ENCODE measurements around the gene FIBIN. TPM values are rescaled to one million over a fixed set of nuclear protein-coding genes. Genes with fewer than 3 reads are reported as not detected.

FIBIN gene
- polyA plus RNA-seq, 1 donor from 2014 or later = not detected

DNA sequence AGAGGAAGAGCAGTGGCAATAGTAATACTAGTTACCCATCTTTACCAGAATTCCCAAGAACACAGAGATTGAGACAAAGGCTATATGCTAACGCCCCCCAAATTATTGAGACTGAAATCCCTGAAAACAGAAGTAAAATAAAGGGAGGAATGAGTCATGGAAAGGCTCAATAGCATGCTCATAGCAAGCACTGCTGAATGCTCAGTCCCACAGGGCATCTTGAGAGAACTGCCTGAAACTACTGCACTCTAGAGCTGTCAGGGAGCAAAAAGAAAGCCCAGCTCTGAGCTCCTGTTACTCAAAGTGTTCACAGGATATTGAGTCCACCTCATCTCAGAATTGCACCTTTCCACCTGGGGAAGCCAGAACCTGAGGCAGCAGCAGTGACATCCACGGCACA is 44.1 kb upstream of the FIBIN start:
- H3F3A ChIP-seq (ENCODE audit: insufficient read depth, low read length, poor library complexity, severe bottlenecking) = no peaks in the 10 kb centered on the region
- no peak overlapping the region for H3K9ac ChIP-seq (ENCODE audit: low read length)
- H3K79me2 ChIP-seq (replicated peaks; ENCODE audit: insufficient read depth, low read length) = no peaks in the 10 kb centered on the region
- H3K27ac ChIP-seq (ENCODE audit: low read length) = no peak overlapping the region
- H3K9me2 ChIP-seq (ENCODE audit: insufficient read depth, low read length) = no peaks in the 10 kb centered on the region
- H3K27me3 ChIP-seq (ENCODE audit: insufficient read depth, low read depth, low read length) = peaks cover 7% of the 10 kb centered on the region
- H2AFZ ChIP-seq (ENCODE audit: low read depth, low read length) = no peak overlapping the region
- H4K20me1 ChIP-seq (ENCODE audit: insufficient read depth) = no peaks in the 10 kb centered on the region
- H3K9me3 ChIP-seq (ENCODE audit: low read length) = no peaks in the 10 kb centered on the region
- TF ChIP-seq POLR2AphosphoS5 (IDR thresholded peaks at IDR 0.05) (no peak), TAF1 (IDR thresholded peaks at IDR 0.05; ENCODE audit: low read depth) (no peak), MXI1 (conservative IDR thresholded peaks at IDR 0.05; ENCODE audit: poor library complexity, severe bottlenecking) (no peak), EP300 (conservative IDR thresholded peaks at IDR 0.05; ENCODE audit: poor library complexity, severe bottlenecking) (no peak)
- no peak overlapping the region for H3K4me3 ChIP-seq (ENCODE audit: low read length)
- no peaks in the 10 kb centered on the region for H3K36me3 ChIP-seq (ENCODE audit: insufficient read depth, low read length)
- H3K4me2 ChIP-seq (ENCODE audit: low read length) = no peak overlapping the region

DNA sequence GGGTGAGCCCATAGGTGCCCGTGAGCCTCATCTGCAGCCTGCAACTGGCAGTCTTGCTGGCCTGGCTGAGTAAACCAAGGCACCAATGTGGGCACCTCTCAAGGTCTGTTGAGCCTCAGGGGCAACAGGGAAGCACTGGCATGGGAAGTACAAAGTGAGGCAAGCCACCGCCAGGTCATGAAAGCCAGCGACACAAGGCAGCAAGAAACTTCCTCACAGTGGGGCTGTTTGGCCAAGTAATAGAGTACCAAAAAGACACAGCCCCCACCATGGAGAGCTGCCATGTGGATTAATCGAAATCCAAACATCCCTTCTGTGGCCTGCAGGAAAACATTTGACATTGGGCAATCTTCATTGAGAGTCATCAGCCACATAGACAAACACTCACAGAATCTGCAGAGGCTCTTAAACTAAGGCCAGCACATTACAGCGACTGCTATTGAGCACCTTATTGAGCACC is 43.6 kb upstream of the FIBIN start:
- no peak overlapping the region for H3K9ac ChIP-seq (ENCODE audit: low read length)
- no peak overlapping the region for H3K4me2 ChIP-seq (ENCODE audit: low read length)
- H3K4me3 ChIP-seq (ENCODE audit: low read length) = no peak overlapping the region
- TF ChIP-seq, protein P1, sequence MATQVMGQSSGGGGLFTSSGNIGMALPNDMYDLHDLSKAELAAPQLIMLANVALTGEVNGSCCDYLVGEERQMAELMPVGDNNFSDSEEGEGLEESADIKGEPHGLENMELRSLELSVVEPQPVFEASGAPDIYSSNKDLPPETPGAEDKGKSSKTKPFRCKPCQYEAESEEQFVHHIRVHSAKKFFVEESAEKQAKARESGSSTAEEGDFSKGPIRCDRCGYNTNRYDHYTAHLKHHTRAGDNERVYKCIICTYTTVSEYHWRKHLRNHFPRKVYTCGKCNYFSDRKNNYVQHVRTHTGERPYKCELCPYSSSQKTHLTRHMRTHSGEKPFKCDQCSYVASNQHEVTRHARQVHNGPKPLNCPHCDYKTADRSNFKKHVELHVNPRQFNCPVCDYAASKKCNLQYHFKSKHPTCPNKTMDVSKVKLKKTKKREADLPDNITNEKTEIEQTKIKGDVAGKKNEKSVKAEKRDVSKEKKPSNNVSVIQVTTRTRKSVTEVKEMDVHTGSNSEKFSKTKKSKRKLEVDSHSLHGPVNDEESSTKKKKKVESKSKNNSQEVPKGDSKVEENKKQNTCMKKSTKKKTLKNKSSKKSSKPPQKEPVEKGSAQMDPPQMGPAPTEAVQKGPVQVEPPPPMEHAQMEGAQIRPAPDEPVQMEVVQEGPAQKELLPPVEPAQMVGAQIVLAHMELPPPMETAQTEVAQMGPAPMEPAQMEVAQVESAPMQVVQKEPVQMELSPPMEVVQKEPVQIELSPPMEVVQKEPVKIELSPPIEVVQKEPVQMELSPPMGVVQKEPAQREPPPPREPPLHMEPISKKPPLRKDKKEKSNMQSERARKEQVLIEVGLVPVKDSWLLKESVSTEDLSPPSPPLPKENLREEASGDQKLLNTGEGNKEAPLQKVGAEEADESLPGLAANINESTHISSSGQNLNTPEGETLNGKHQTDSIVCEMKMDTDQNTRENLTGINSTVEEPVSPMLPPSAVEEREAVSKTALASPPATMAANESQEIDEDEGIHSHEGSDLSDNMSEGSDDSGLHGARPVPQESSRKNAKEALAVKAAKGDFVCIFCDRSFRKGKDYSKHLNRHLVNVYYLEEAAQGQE (IDR thresholded peaks at IDR 0.05; ENCODE audit: borderline replicate concordance) = no peak
- TF ChIP-seq, protein P2, sequence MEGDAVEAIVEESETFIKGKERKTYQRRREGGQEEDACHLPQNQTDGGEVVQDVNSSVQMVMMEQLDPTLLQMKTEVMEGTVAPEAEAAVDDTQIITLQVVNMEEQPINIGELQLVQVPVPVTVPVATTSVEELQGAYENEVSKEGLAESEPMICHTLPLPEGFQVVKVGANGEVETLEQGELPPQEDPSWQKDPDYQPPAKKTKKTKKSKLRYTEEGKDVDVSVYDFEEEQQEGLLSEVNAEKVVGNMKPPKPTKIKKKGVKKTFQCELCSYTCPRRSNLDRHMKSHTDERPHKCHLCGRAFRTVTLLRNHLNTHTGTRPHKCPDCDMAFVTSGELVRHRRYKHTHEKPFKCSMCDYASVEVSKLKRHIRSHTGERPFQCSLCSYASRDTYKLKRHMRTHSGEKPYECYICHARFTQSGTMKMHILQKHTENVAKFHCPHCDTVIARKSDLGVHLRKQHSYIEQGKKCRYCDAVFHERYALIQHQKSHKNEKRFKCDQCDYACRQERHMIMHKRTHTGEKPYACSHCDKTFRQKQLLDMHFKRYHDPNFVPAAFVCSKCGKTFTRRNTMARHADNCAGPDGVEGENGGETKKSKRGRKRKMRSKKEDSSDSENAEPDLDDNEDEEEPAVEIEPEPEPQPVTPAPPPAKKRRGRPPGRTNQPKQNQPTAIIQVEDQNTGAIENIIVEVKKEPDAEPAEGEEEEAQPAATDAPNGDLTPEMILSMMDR (IDR thresholded peaks at IDR 0.05; ENCODE audit: poor library complexity, severe bottlenecking) = no peak
- no peak for TF ChIP-seq MXI1 (conservative IDR thresholded peaks at IDR 0.05; ENCODE audit: poor library complexity, severe bottlenecking)
- no peak for TF ChIP-seq RAD21 (conservative IDR thresholded peaks at IDR 0.05)
- no peak for TF ChIP-seq TAF1 (IDR thresholded peaks at IDR 0.05; ENCODE audit: low read depth)
- no peak for TF ChIP-seq EP300 (conservative IDR thresholded peaks at IDR 0.05; ENCODE audit: poor library complexity, severe bottlenecking)
- no peak for TF ChIP-seq EZH2 (IDR thresholded peaks at IDR 0.05; ENCODE audit: borderline replicate concordance, insufficient read depth, low read length, poor library complexity, severe bottlenecking)
- TF ChIP-seq SMC3 (conservative IDR thresholded peaks at IDR 0.05; ENCODE audit: poor library complexity) = no peak
- no peak for TF ChIP-seq POLR2AphosphoS5 (IDR thresholded peaks at IDR 0.05)
- H4K20me1 ChIP-seq (ENCODE audit: insufficient read depth) = no peaks in the 10 kb centered on the region
- no peaks in the 10 kb centered on the region for H3K36me3 ChIP-seq (ENCODE audit: insufficient read depth, low read length)
- no peaks in the 10 kb centered on the region for H3K9me3 ChIP-seq (ENCODE audit: low read length)
- H3F3A ChIP-seq (ENCODE audit: insufficient read depth, low read length, poor library complexity, severe bottlenecking) = no peaks in the 10 kb centered on the region
- no peak overlapping the region for H2AFZ ChIP-seq (ENCODE audit: low read depth, low read length)
- H3K27ac ChIP-seq (ENCODE audit: low read length) = no peak overlapping the region
- H3K79me2 ChIP-seq (replicated peaks; ENCODE audit: insufficient read depth, low read length) = no peaks in the 10 kb centered on the region
- peaks cover 7% of the 10 kb centered on the region for H3K27me3 ChIP-seq (ENCODE audit: insufficient read depth, low read depth, low read length)
- H3K9me2 ChIP-seq (ENCODE audit: insufficient read depth, low read length) = no peaks in the 10 kb centered on the region
